HG03558 (cell line): ENCODE results near the gene KRTAP12-4.
"Not testable (repeated sequence)": the region's sequence is repeated elsewhere in the genome, so short reads cannot be mapped to it uniquely, and the experiment has no call there.

Experiments
- ATAC-seq: cut with Tn5 transposase; IDR thresholded peaks from one replicate; pipeline ENCODE4 v1.9.1; 2021; ENCODE audit warnings: moderate number of reproducible peaks; ENCODE audit not compliant: unreplicated experiment; ENCODE audit errors: extremely low read depth

KRTAP12-4 gene

GRCh38 chr21:44614961-44615391, 39.5 kb downstream of the KRTAP12-4 start:
- ATAC-seq: no peak

GRCh38 chr21:44614161-44614631, 40.3 kb downstream of the KRTAP12-4 start:
- ATAC-seq: no peak

GRCh38 chr21:44613386-44614155, 40.9 kb downstream of the KRTAP12-4 start:
- no peak for ATAC-seq

- no peak for ATAC-seq
These were observed 41.7 kb downstream of the KRTAP12-4 start for GRCh38 chr21:44612669-44613229.

- no peak for ATAC-seq
These were observed 42.4 kb downstream of the KRTAP12-4 start, which contains the start of gene KRTAP10-8 for GRCh38 chr21:44612029-44612486. TSS of gene KRTAP10-8 (plus strand) at chr21:44612079. CDS start at chr21:44612101, 22 bp downstream.

GRCh38 chr21:44611551-44611950, 42.9 kb downstream of the KRTAP12-4 start:
- ATAC-seq: no peak

- not testable (repeated sequence) for ATAC-seq
These were observed 44.2 kb downstream of the KRTAP12-4 start for GRCh38 chr21:44610157-44610843.

- ATAC-seq: no peak
These were observed 45.3 kb downstream of the KRTAP12-4 start for GRCh38 chr21:44609193-44609592.

GRCh38 chr21:44606495-44606894, 48.0 kb downstream of the KRTAP12-4 start:
- no peak for ATAC-seq
